GM12865 (cell line): Measurements from ENCODE around the gene ASGR1.

Experiments
- DNase-seq: peaks from one replicate; pipeline ENCODE4 v3.0.0; 2010; ENCODE audit warnings: low read depth
- H3K4me3 ChIP-seq: 2 replicates; pipeline ENCODE4 v1.5.1; 2011; ENCODE audit warnings: mild to moderate bottlenecking, low read depth, low read length, control low read depth
- CTCF ChIP-seq: IDR thresholded peaks from 2 replicates; pipeline ENCODE4 v1.5.1; 2011; ENCODE audit warnings: low read length, control low read depth, low read depth, inconsistent platforms; ENCODE audit not compliant: insufficient read depth; ENCODE audit errors: missing control alignments

Gene ASGR1

GRCh38 chr17:7179317-7180254 is at the start of gene ASGR1:
TSS of gene ASGR1 (minus strand) at chr17:7179370. CDS start at chr17:7178563, 807 bp downstream.
- no peak for DNase-seq
- TF ChIP-seq CTCF: no peak
- no peak within 1 kb of the TSS for H3K4me3 ChIP-seq

- no peak for DNase-seq
- no peak overlapping the region for H3K4me3 ChIP-seq
- TF ChIP-seq CTCF: no peak
These were observed 49.8 kb upstream of the ASGR1 start for GRCh38 chr17:7228920-7229319.

GRCh38 chr17:7226721-7227710 is 47.8 kb upstream of the ASGR1 start:
- no peak for TF ChIP-seq CTCF
- DNase-seq: no peak
- no peak overlapping the region for H3K4me3 ChIP-seq

GRCh38 chr17:7225711-7226331 is 46.7 kb upstream of the ASGR1 start:
- TF ChIP-seq CTCF: no peak
- H3K4me3 ChIP-seq: no peak overlapping the region
- no peak for DNase-seq

GRCh38 chr17:7224661-7225111 is 45.5 kb upstream of the ASGR1 start:
- TF ChIP-seq CTCF: no peak
- no peak overlapping the region for H3K4me3 ChIP-seq
- DNase-seq: no peak

GRCh38 chr17:7224110-7224509 is 44.9 kb upstream of the ASGR1 start:
- no peak for TF ChIP-seq CTCF
- no peak overlapping the region for H3K4me3 ChIP-seq
- DNase-seq: no peak
